ENCODE data around the gene DQX1. TPM values are rescaled to one million over a fixed set of nuclear protein-coding genes. Genes with fewer than 3 reads are reported as not detected.
A peak's percentile ranks its signal among the peaks of the same experiment; 100 is the strongest.

Gene DQX1
- polyA plus RNA-seq, 1 donor (not counting 4 experiments of a cell fraction or from before 2014, with no cell fraction given): 5.9 TPM

DNA sequence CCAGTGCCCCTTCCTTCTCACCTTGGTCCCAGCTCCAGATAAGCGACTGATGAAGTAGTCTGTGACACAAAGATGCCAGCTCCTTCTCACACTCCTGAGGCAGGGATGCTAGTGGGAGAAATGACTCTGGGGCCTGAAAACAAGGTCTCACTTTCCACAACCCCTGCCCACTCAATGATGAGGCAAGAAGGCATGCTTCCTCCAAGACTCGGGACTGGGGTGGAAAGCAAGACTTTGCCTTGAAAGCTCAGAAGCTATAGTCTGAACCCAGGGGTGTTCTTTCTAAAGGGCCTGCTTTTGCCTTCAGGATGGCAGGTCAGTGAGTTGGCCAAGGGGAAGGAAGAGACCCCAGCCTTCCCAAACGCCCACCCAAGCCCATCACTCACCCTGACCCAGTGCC, 44.6 kb downstream of the DQX1 start:
- peak overlapping the region; percentile 84 for H3K9ac ChIP-seq (ENCODE audit: control insufficient read depth, extremely low read depth, insufficient read depth, low read length)
- no peaks in the 10 kb centered on the region for H3K9me1 ChIP-seq (ENCODE audit: control insufficient read depth, extremely low read depth, insufficient read depth, low read length)
- DNase-seq (ENCODE audit: low read depth, low spot score) (no peak), FAIRE-seq (no peak)
- H3K9me3 ChIP-seq (ENCODE audit: control insufficient read depth, low read depth, low read length): no peaks in the 10 kb centered on the region
- peaks cover 33% of the 10 kb centered on the region for H3K79me2 ChIP-seq (ENCODE audit: control insufficient read depth, insufficient read depth, low read length)
- no peaks in the 10 kb centered on the region for H4K20me1 ChIP-seq (ENCODE audit: control insufficient read depth, extremely low read depth, insufficient read depth, low read length)
- H3K36me3 ChIP-seq (ENCODE audit: control insufficient read depth in 2 of 2, extremely low read depth in 1 of 2, insufficient read depth in 2 of 2, low read length in 2 of 2): peaks cover 0 to 8% of the 10 kb centered on the region in 2 experiments
- H3K27ac ChIP-seq (ENCODE audit: control insufficient read depth, insufficient read depth, low read length): no peak overlapping the region
- H2AFZ ChIP-seq (ENCODE audit: control insufficient read depth, low read length): no peak overlapping the region
- dilution Hi-C loops (cut with MboI; ENCODE audit: extremely low pct_ligation_motif_present, low sequenced_read_pairs): no loop called here
- TF ChIP-seq CTCF (optimal IDR thresholded peaks at IDR 0.05 in 1 of 3, IDR thresholded peaks at IDR 0.05 in 1 of 3, conservative IDR thresholded peaks at IDR 0.05 in 1 of 3; ENCODE audit: extremely low read depth in 1 of 3, insufficient read depth in 2 of 3, low read length in 3 of 3): no peak
- no peak for TF ChIP-seq EZH2 (IDR thresholded peaks at IDR 0.05; ENCODE audit: low read length)
- peak overlapping the region; percentile 84 for H3K4me2 ChIP-seq (ENCODE audit: control insufficient read depth, extremely low read depth, insufficient read depth, low read depth, low read length)
- H3K4me3 ChIP-seq (ENCODE audit: control insufficient read depth in 2 of 3, extremely low read depth in 1 of 3, insufficient read depth in 2 of 3, low read depth in 1 of 3, low read length in 3 of 3): peak overlapping the region; percentile 92 to 97 (median 95)
- peaks cover 14% of the 10 kb centered on the region for H3K4me1 ChIP-seq (ENCODE audit: control insufficient read depth, extremely low read depth, insufficient read depth, low read length)
- H3K27me3 ChIP-seq (ENCODE audit: control insufficient read depth, extremely low read depth, insufficient read depth, low read length): no peaks in the 10 kb centered on the region

- Histone ChIP-seq H3K36me3 (ENCODE audit: control insufficient read depth in 2 of 2, extremely low read depth in 1 of 2, insufficient read depth in 2 of 2, low read length in 2 of 2) (peaks cover 12 to 16% of the 10 kb centered on the region in 2 experiments), H2AFZ (ENCODE audit: control insufficient read depth, low read length) (no peak overlapping the region), H3K9me1 (ENCODE audit: control insufficient read depth, extremely low read depth, insufficient read depth, low read length) (no peaks in the 10 kb centered on the region), H4K20me1 (ENCODE audit: control insufficient read depth, extremely low read depth, insufficient read depth, low read length) (no peaks in the 10 kb centered on the region), H3K27ac (ENCODE audit: control insufficient read depth, insufficient read depth, low read length) (no peak overlapping the region), H3K4me1 (ENCODE audit: control insufficient read depth, extremely low read depth, insufficient read depth, low read length) (peaks cover 9% of the 10 kb centered on the region), H3K4me2 (ENCODE audit: control insufficient read depth, extremely low read depth, insufficient read depth, low read depth, low read length) (no peak overlapping the region), H3K4me3 (ENCODE audit: control insufficient read depth in 2 of 3, extremely low read depth in 1 of 3, insufficient read depth in 2 of 3, low read depth in 1 of 3, low read length in 3 of 3) (no peak overlapping the region), H3K9me3 (ENCODE audit: control insufficient read depth, low read depth, low read length) (no peaks in the 10 kb centered on the region), H3K79me2 (ENCODE audit: control insufficient read depth, insufficient read depth, low read length) (no peaks in the 10 kb centered on the region), H3K27me3 (ENCODE audit: control insufficient read depth, extremely low read depth, insufficient read depth, low read length) (no peaks in the 10 kb centered on the region), H3K9ac (ENCODE audit: control insufficient read depth, extremely low read depth, insufficient read depth, low read length) (no peak overlapping the region)
- TF ChIP-seq EZH2 (IDR thresholded peaks at IDR 0.05; ENCODE audit: low read length): no peak
- TF ChIP-seq CTCF (optimal IDR thresholded peaks at IDR 0.05 in 1 of 3, IDR thresholded peaks at IDR 0.05 in 1 of 3, conservative IDR thresholded peaks at IDR 0.05 in 1 of 3; ENCODE audit: extremely low read depth in 1 of 3, insufficient read depth in 2 of 3, low read length in 3 of 3): peak; percentile 49 to 51 (median 51)
- dilution Hi-C loops (cut with MboI; ENCODE audit: extremely low pct_ligation_motif_present, low sequenced_read_pairs): no loop called here
- FAIRE-seq (no peak), DNase-seq (ENCODE audit: low read depth, low spot score) (no peak)
These were observed 51.1 kb downstream of the DQX1 start for GRCh38 chr2:74474899-74475298.

Data from keratinocyte (primary cell).